SK-N-SH (cell line): ENCODE results near the gene LIX1. TPM values are rescaled to one million over a fixed set of nuclear protein-coding genes. Genes with fewer than 3 reads are reported as not detected.

Experiments used
- CTCF ChIA-PET: fragments of 300-600, 350-600 bp; formaldehyde crosslinking; extraction: SDS; loops from one replicate; lab custom pipeline; 2021; lab: Yijun Ruan, JAX
- POLR2A ChIA-PET: fragments of 350-600 bp; sonication (Branson Sonifier 250); formaldehyde crosslinking; extraction: SDS; loops from one replicate; lab custom pipeline; 2020; ENCODE audit warnings: antibody characterized with exemption, inconsistent platforms; lab: Yijun Ruan, JAX
- DNase-seq: peaks from one replicate; pipeline ENCODE4 v3.0.0; 2012
- H2AFZ ChIP-seq: fragments of 200-600 bp; sonication (generic); 2 replicates; pipeline ENCODE4 v1.8.1; 2016; ENCODE audit warnings: antibody characterized with exemption, mild to moderate bottlenecking, low read depth
- H3F3A ChIP-seq: fragments of 200-600 bp; sonication (generic); replicated peaks from 2 replicates; pipeline ENCODE3; 2016; ENCODE audit warnings: antibody characterized with exemption, mild to moderate bottlenecking; ENCODE audit not compliant: insufficient read depth
- H3K27ac ChIP-seq, 2 experiments: fragments of 200-500 bp in 1 of 2; fragments of 200-600 bp in 1 of 2; sonication (Bioruptor generic) in 1 of 2; sonication (generic), shearing (Covaris generic) in 1 of 2; 2 replicates each; pipeline versions ENCODE4 v1.5.1 to v1.6.1; 2014 to 2016; ENCODE audit warnings: low read depth in 2 of 2, inconsistent platforms in 1 of 2, low read length in 1 of 2, mild to moderate bottlenecking in 1 of 2, mixed read lengths in 1 of 2
- H3K27me3 ChIP-seq: fragments of 200-600 bp; sonication (generic), shearing (Covaris generic); 2 replicates; pipeline ENCODE4 v1.6.1; 2016; ENCODE audit warnings: mixed run types; ENCODE audit not compliant: insufficient read depth
- H3K36me3 ChIP-seq, 2 experiments: fragments of 200-500 bp in 1 of 2; fragments of 200-600 bp in 1 of 2; sonication (Bioruptor generic) in 1 of 2; sonication (generic) in 1 of 2; replicated peaks in 1 of 2; 2 replicates each; pipeline versions ENCODE3 to v1.5.1; 2014 to 2016; ENCODE audit warnings: low read length in 1 of 2, mild to moderate bottlenecking in 1 of 2; ENCODE audit not compliant: insufficient read depth in 2 of 2, control insufficient read depth in 1 of 2
- H3K4me1 ChIP-seq, 2 experiments: fragments of 200-500 bp in 1 of 2; fragments of 200-600 bp in 1 of 2; sonication (Bioruptor generic) in 1 of 2; sonication (generic), shearing (Covaris generic) in 1 of 2; 2 replicates each; pipeline versions ENCODE4 v1.5.1 to v1.6.1; 2014 to 2016; ENCODE audit warnings: low read depth in 1 of 2, low read length in 1 of 2, mixed run types in 1 of 2; ENCODE audit not compliant: insufficient read depth in 2 of 2, control insufficient read depth in 1 of 2
- H3K4me2 ChIP-seq: fragments of 200-600 bp; sonication (generic), shearing (Covaris generic); 2 replicates; pipeline ENCODE4 v1.6.1; 2017; ENCODE audit warnings: mixed run types
- H3K4me3 ChIP-seq, 2 experiments: fragments of 200-500 bp in 1 of 2; fragments of 200-600 bp in 1 of 2; sonication (Bioruptor generic) in 1 of 2; sonication (generic), shearing (Covaris generic) in 1 of 2; 2 replicates each; pipeline versions ENCODE4 v1.5.1 to v1.8.1; 2014 to 2016; ENCODE audit warnings: low read depth in 2 of 2, inconsistent platforms in 1 of 2, low read length in 1 of 2, mild to moderate bottlenecking in 1 of 2, mixed read lengths in 1 of 2, moderate library complexity in 1 of 2
- H3K79me2 ChIP-seq: fragments of 200-600 bp; sonication (generic); 2 replicates; pipeline ENCODE4 v1.8.1; 2017; ENCODE audit warnings: mild to moderate bottlenecking; ENCODE audit not compliant: insufficient read depth
- H3K9ac ChIP-seq: fragments of 200-600 bp; sonication (generic); 2 replicates; pipeline ENCODE4 v1.6.1; 2017; ENCODE audit warnings: mixed run types
- H3K9me2 ChIP-seq: fragments of 200-600 bp; sonication (generic); 2 replicates; pipeline ENCODE4 v1.6.1; 2017; ENCODE audit warnings: mixed run types
- H3K9me3 ChIP-seq: fragments of 200-600 bp; sonication (generic); 2 replicates; pipeline ENCODE4 v1.6.1; 2017; ENCODE audit warnings: mixed run types, mild to moderate bottlenecking, moderate library complexity
- H4K20me1 ChIP-seq: fragments of 200-600 bp; sonication (generic); 2 replicates; pipeline ENCODE4 v1.6.1; 2017; ENCODE audit warnings: mild to moderate bottlenecking, mixed run types; ENCODE audit not compliant: insufficient read depth
- CHD2 ChIP-seq: fragments of 150-350 bp; IDR thresholded peaks from 2 replicates; pipeline ENCODE4 v1.6.1; 2018; ENCODE audit warnings: low read length; ENCODE audit not compliant: partially characterized antibody
- EP300 ChIP-seq, 2 experiments: IDR thresholded peaks; 2 replicates each; pipeline versions ENCODE4 v1.4.0 to v1.6.1; 2012; ENCODE audit warnings: borderline replicate concordance in 1 of 2, low read depth in 1 of 2, low read length in 1 of 2
- EZH2phosphoT487 ChIP-seq: fragments of 200-600 bp; sonication (generic); IDR thresholded peaks from 2 replicates; pipeline ENCODE4 v1.6.1; 2017; ENCODE audit warnings: low read depth, mixed run types, mild to moderate bottlenecking, antibody characterized with exemption, moderate library complexity, borderline replicate concordance
- FOSL2 ChIP-seq: IDR thresholded peaks from 2 replicates; pipeline ENCODE4 v1.4.0; 2012; ENCODE audit warnings: low read depth, mild to moderate bottlenecking, moderate library complexity, borderline replicate concordance
- FOXJ3 ChIP-seq: sonication (generic); formaldehyde crosslinking; IDR thresholded peaks from 2 replicates; pipeline ENCODE4 v1.5.1; 2020; ENCODE audit warnings: mild to moderate bottlenecking, missing genetic modification reagents
- GATA2 ChIP-seq: sonication (generic); formaldehyde crosslinking; IDR thresholded peaks from 2 replicates; pipeline ENCODE4 v1.5.0; 2020; ENCODE audit warnings: mild to moderate bottlenecking, missing genetic modification reagents
- IRF3 ChIP-seq: fragments of 150-350 bp; IDR thresholded peaks from 2 replicates; pipeline ENCODE4 v1.6.1; 2016; ENCODE audit warnings: mild to moderate bottlenecking, low read depth, low read length
- JUND ChIP-seq: IDR thresholded peaks from 2 replicates; pipeline ENCODE4 v1.4.0; 2012
- MAX ChIP-seq: IDR thresholded peaks from 2 replicates; pipeline ENCODE4 v1.4.0; 2012; ENCODE audit warnings: low read depth
- MXI1 ChIP-seq: IDR thresholded peaks from 2 replicates; pipeline ENCODE4 v1.6.1; 2012; ENCODE audit warnings: mild to moderate bottlenecking, low read depth, low read length, improper control_type of control experiment
- NFIC ChIP-seq: IDR thresholded peaks from 2 replicates; pipeline ENCODE4 v1.4.0; 2012; ENCODE audit warnings: borderline replicate concordance
- POLR2AphosphoS5 ChIP-seq: IDR thresholded peaks from 2 replicates; pipeline ENCODE4 v1.6.1; 2012; ENCODE audit warnings: low read depth, low read length
- RAD21 ChIP-seq: IDR thresholded peaks from 2 replicates; pipeline ENCODE4 v1.6.1; 2012; ENCODE audit warnings: mild to moderate bottlenecking, low read length
- RFX5 ChIP-seq: IDR thresholded peaks from 2 replicates; pipeline ENCODE4 v1.6.1; 2012; ENCODE audit warnings: mild to moderate bottlenecking, improper control_type of control experiment, low read length
- SIN3A ChIP-seq: IDR thresholded peaks from 2 replicates; pipeline ENCODE4 v1.6.1; 2012; ENCODE audit warnings: low read depth, mild to moderate bottlenecking, low read length, moderate library complexity, borderline replicate concordance
- SMC3 ChIP-seq: IDR thresholded peaks from 2 replicates; pipeline ENCODE4 v1.6.1; 2012; ENCODE audit warnings: low read depth, low read length, improper control_type of control experiment
- TCF12 ChIP-seq: IDR thresholded peaks from 2 replicates; pipeline ENCODE4 v1.4.0; 2012
- TEAD4 ChIP-seq: IDR thresholded peaks from 2 replicates; pipeline ENCODE4 v1.4.0; 2012; ENCODE audit warnings: mild to moderate bottlenecking, borderline replicate concordance; ENCODE audit not compliant: insufficient read depth
- USF1 ChIP-seq: IDR thresholded peaks from 2 replicates; pipeline ENCODE4 v1.4.0; 2012; ENCODE audit warnings: low read depth, borderline replicate concordance
- USF2 ChIP-seq: fragments of 150-350 bp; IDR thresholded peaks from 2 replicates; pipeline ENCODE4 v1.6.1; 2017; ENCODE audit warnings: antibody characterized with exemption, low read length, low read depth, borderline replicate concordance
- WGBS: methylation state at CpG from one replicate; pipeline ENCODE4 v1.1.6; 2017; ENCODE audit warnings: low lambda C conversion rate; 5-methylcytosine and 5-hydroxymethylcytosine counted together
- polyA plus RNA-seq, 3 experiments: library from polyadenylated mRNA; depleted of rRNA; stranded (reverse); fragments of >200 nt; gene quantifications; 2 replicates each; pipeline ENCODE4 v1.2.3, GENCODE V29; 2012

The LIX1 gene
- polyA plus RNA-seq, 1 of the 3 experiments (the other 2 are of a cell fraction) = not detected

GRCh38 chr5:97090944-97091343 lies 51.5 kb downstream of the LIX1 start:
- no peak overlapping the region for H3K4me2 ChIP-seq
- H4K20me1 ChIP-seq = no peaks in the 10 kb centered on the region
- no peaks in the 10 kb centered on the region for H3K4me1 ChIP-seq
- ChIA-PET POLR2A (no interaction called here), CTCF (interaction anchor here (0.8 to 1.3 kb wide), 4 partner anchors 15 to 94 kb away, joined by 3 read pairs; no protein-coding TSS in a partner anchor)
- WGBS = 64% methylated on average over 3 of the region's 3 CpGs
- no peaks in the 10 kb centered on the region for H3K9me2 ChIP-seq
- no peak for TF ChIP-seq CHD2
- TF ChIP-seq FOXJ3 (CRISPR knock-in tag) = no peak
- TF ChIP-seq POLR2AphosphoS5 = no peak
- TF ChIP-seq TCF12 = no peak
- TF ChIP-seq GATA2 = no peak
- no peak for TF ChIP-seq FOSL2
- TF ChIP-seq USF1 = no peak
- TF ChIP-seq MXI1 = no peak
- TF ChIP-seq EP300 (IDR thresholded peaks at IDR 0.05; ENCODE audit: borderline replicate concordance in 1 of 2, low read depth in 1 of 2, low read length in 1 of 2) = no peak
- TF ChIP-seq, all 33 proteins: peak for 0
- H3K9me3 ChIP-seq = no peaks in the 10 kb centered on the region
- H3K27ac ChIP-seq = no peak overlapping the region
- H3K36me3 ChIP-seq = no peaks in the 10 kb centered on the region
- no peak overlapping the region for H2AFZ ChIP-seq
- no peak overlapping the region for H3K9ac ChIP-seq
- no peaks in the 10 kb centered on the region for H3F3A ChIP-seq
- H3K79me2 ChIP-seq = no peaks in the 10 kb centered on the region
- H3K4me3 ChIP-seq = no peak overlapping the region
- H3K27me3 ChIP-seq = no peaks in the 10 kb centered on the region
- no peak for DNase-seq

GRCh38 chr5:97089149-97089801 lies 53.1 kb downstream of the LIX1 start:
- CTCF ChIA-PET = interaction anchor here (0.6 kb wide), 1 partner anchor 475 kb away, joined by 3 read pairs; no protein-coding TSS in a partner anchor
- Histone ChIP-seq H4K20me1 (no peaks in the 10 kb centered on the region), H3K4me1 (no peaks in the 10 kb centered on the region), H3K27ac (no peak overlapping the region), H3K9me3 (no peaks in the 10 kb centered on the region), H3K4me3 (no peak overlapping the region), H2AFZ (no peak overlapping the region), H3K27me3 (no peaks in the 10 kb centered on the region), H3K9me2 (no peaks in the 10 kb centered on the region), H3K4me2 (no peak overlapping the region), H3K79me2 (no peaks in the 10 kb centered on the region), H3K9ac (no peak overlapping the region), H3K36me3 (no peaks in the 10 kb centered on the region), H3F3A (no peaks in the 10 kb centered on the region)
- WGBS = 57% methylated on average over 6 of the region's 6 CpGs
- TF ChIP-seq RAD21 (no peak), TEAD4 (no peak), FOSL2 (no peak), JUND (no peak), MXI1 (no peak), USF2 (no peak), MAX (no peak), SMC3 (no peak), NFIC (no peak), RFX5 (no peak), EZH2phosphoT487 (no peak), SIN3A (no peak), IRF3 (no peak)
- DNase-seq = no peak
- POLR2A ChIA-PET = no interaction called here
